Panc1 (cell line): ENCODE data around the gene IMMT. TPM values are rescaled to one million over a fixed set of nuclear protein-coding genes. Genes with fewer than 3 reads are reported as not detected.

Source experiments
- ATAC-seq: fragments of 200-7000 bp; cut with Tn5 transposase; 2 replicates; pipeline ENCODE4 v1.9.1; 2020; ENCODE audit warnings: mild to moderate bottlenecking, moderate library complexity
- BruUV-seq: library from RNA; stranded (reverse); fragments of 400-500 nt; replicated peaks from 2 replicates; lab custom pipeline; 2021; lab: Mats Ljungman, UMichigan
- CTCF ChIA-PET: fragments of 300-600 bp; sonication (Branson Sonifier 250); formaldehyde crosslinking; loops from one replicate; lab custom pipeline; 2022; ENCODE audit warnings: antibody characterized with exemption; lab: Charles Lee
- POLR2A ChIA-PET: fragments of 300-600 bp; sonication (Branson Sonifier 250); formaldehyde crosslinking; loops from one replicate; lab custom pipeline; 2022; ENCODE audit warnings: antibody characterized with exemption; lab: Charles Lee
- DNase-seq: peaks from one replicate; pipeline ENCODE4 v3.0.0-alpha.2; 2010; ENCODE audit warnings: low read depth, low spot score
- H3K27ac ChIP-seq: 2 replicates; pipeline ENCODE4 v1.5.1; 2011; ENCODE audit warnings: mild to moderate bottlenecking, low read length, inconsistent platforms
- H3K27me3 ChIP-seq: fragments of 200-500 bp; sonication (Bioruptor generic); 2 replicates; pipeline ENCODE4 v1.6.0; 2014; ENCODE audit warnings: low read length, inconsistent platforms; ENCODE audit not compliant: control insufficient read depth, insufficient read depth
- H3K36me3 ChIP-seq: fragments of 200-500 bp; sonication (Bioruptor generic); 2 replicates; pipeline ENCODE4 v1.5.1; 2014; ENCODE audit warnings: inconsistent platforms, mild to moderate bottlenecking, low read length, moderate library complexity; ENCODE audit not compliant: control insufficient read depth, insufficient read depth
- H3K4me1 ChIP-seq: 2 replicates; pipeline ENCODE4 v1.5.1; 2011; ENCODE audit warnings: inconsistent platforms, mild to moderate bottlenecking, low read length, moderate library complexity; ENCODE audit not compliant: control insufficient read depth, insufficient read depth
- H3K4me3 ChIP-seq, 2 experiments: 2 replicates each; pipeline ENCODE4 v1.5.1; 2011 to 2012; ENCODE audit warnings: low read depth in 2 of 2, low read length in 2 of 2, mild to moderate bottlenecking in 2 of 2, inconsistent platforms in 1 of 2, moderate library complexity in 1 of 2
- H3K9me3 ChIP-seq: fragments of 200-500 bp; sonication (Bioruptor generic); 2 replicates; pipeline ENCODE4 v1.5.1; 2014; ENCODE audit warnings: low read depth, mild to moderate bottlenecking, inconsistent platforms, low read length, moderate library complexity; ENCODE audit not compliant: control insufficient read depth, insufficient read depth
- POLR2AphosphoS5 ChIP-seq: IDR thresholded peaks from 2 replicates; pipeline ENCODE4 v1.6.1; 2012; ENCODE audit warnings: mild to moderate bottlenecking, low read depth, low read length, moderate library complexity
- SIN3A ChIP-seq: IDR thresholded peaks from 2 replicates; pipeline ENCODE4 v1.6.1; 2012; ENCODE audit warnings: low read depth, mild to moderate bottlenecking, low read length, moderate library complexity, borderline replicate concordance; ENCODE audit not compliant: insufficient read depth
- TCF7L2 ChIP-seq: IDR thresholded peaks from 2 replicates; pipeline ENCODE4 v1.6.1; 2011; ENCODE audit warnings: mild to moderate bottlenecking, low read depth, low read length, inconsistent platforms
- in situ Hi-C: cut with HindIII; loops from 2 replicates; pipeline ENCODE4 v1.10.0; 2016; ENCODE audit warnings: low sequenced_read_pairs, low pct_unique_long_range_greater_than_20kb
- intact Hi-C: fragments of 100-400 bp; cut with micrococcal nuclease; formaldehyde crosslinking; loops from one replicate; pipeline ENCODE4 v1.10.0; 2022; ENCODE audit not compliant: unreplicated experiment
- total RNA-seq: library from RNA; stranded (reverse); gene quantifications from one replicate; pipeline ENCODE4 v1.2.1, GENCODE V29; 2021; ENCODE audit not compliant: unreplicated experiment
- TF ChIP-seq, protein P1 (sequence below), 2 experiments: IDR thresholded peaks; 2 replicates each; pipeline ENCODE4 v1.6.1; 2011 to 2012; ENCODE audit warnings: low read depth in 2 of 2, control low read depth in 1 of 2, low read length in 1 of 2, mild to moderate bottlenecking in 1 of 2, moderate library complexity in 1 of 2; ENCODE audit not compliant: insufficient read depth in 1 of 2
- TF ChIP-seq, protein P2 (sequence below): fragments of 450-650 bp; IDR thresholded peaks from 2 replicates; pipeline ENCODE4 v1.5.1; 2017; ENCODE audit warnings: mild to moderate bottlenecking

IMMT gene
- total RNA-seq, 1 experiment from 2014 or later: 138 TPM

- H3K4me1 ChIP-seq: peaks cover 9% of the 10 kb centered on the region
- H3K27me3 ChIP-seq: no peaks in the 10 kb centered on the region
- in situ Hi-C loops: no loop called here
- ChIA-PET CTCF (no interaction called here), POLR2A (no interaction called here)
- no peak overlapping the region for H3K27ac ChIP-seq
- no peak overlapping the region for H3K4me3 ChIP-seq
- H3K36me3 ChIP-seq: no peaks in the 10 kb centered on the region; the same call in 1 of the 2 replicates
- no peak for DNase-seq
- intact Hi-C loops: no loop called here
- TF ChIP-seq TCF7L2: no peak
- no peak for TF ChIP-seq SIN3A
- TF ChIP-seq POLR2AphosphoS5: no peak
- TF ChIP-seq, protein P1, sequence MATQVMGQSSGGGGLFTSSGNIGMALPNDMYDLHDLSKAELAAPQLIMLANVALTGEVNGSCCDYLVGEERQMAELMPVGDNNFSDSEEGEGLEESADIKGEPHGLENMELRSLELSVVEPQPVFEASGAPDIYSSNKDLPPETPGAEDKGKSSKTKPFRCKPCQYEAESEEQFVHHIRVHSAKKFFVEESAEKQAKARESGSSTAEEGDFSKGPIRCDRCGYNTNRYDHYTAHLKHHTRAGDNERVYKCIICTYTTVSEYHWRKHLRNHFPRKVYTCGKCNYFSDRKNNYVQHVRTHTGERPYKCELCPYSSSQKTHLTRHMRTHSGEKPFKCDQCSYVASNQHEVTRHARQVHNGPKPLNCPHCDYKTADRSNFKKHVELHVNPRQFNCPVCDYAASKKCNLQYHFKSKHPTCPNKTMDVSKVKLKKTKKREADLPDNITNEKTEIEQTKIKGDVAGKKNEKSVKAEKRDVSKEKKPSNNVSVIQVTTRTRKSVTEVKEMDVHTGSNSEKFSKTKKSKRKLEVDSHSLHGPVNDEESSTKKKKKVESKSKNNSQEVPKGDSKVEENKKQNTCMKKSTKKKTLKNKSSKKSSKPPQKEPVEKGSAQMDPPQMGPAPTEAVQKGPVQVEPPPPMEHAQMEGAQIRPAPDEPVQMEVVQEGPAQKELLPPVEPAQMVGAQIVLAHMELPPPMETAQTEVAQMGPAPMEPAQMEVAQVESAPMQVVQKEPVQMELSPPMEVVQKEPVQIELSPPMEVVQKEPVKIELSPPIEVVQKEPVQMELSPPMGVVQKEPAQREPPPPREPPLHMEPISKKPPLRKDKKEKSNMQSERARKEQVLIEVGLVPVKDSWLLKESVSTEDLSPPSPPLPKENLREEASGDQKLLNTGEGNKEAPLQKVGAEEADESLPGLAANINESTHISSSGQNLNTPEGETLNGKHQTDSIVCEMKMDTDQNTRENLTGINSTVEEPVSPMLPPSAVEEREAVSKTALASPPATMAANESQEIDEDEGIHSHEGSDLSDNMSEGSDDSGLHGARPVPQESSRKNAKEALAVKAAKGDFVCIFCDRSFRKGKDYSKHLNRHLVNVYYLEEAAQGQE (IDR thresholded peaks at IDR 0.05; ENCODE audit: insufficient read depth in 1 of 2, low read depth in 2 of 2, low read length in 1 of 2): no peak
- TF ChIP-seq, protein P2, sequence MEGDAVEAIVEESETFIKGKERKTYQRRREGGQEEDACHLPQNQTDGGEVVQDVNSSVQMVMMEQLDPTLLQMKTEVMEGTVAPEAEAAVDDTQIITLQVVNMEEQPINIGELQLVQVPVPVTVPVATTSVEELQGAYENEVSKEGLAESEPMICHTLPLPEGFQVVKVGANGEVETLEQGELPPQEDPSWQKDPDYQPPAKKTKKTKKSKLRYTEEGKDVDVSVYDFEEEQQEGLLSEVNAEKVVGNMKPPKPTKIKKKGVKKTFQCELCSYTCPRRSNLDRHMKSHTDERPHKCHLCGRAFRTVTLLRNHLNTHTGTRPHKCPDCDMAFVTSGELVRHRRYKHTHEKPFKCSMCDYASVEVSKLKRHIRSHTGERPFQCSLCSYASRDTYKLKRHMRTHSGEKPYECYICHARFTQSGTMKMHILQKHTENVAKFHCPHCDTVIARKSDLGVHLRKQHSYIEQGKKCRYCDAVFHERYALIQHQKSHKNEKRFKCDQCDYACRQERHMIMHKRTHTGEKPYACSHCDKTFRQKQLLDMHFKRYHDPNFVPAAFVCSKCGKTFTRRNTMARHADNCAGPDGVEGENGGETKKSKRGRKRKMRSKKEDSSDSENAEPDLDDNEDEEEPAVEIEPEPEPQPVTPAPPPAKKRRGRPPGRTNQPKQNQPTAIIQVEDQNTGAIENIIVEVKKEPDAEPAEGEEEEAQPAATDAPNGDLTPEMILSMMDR: no peak
- no peaks in the 10 kb centered on the region for H3K9me3 ChIP-seq
- ATAC-seq: 0 out of 2 replicates have a peak, but pooled peaks have one; percentile 34
- BruUV-seq: no TSS peak
Observed at GRCh38 chr2:86186431-86186830, 8.8 kb downstream of the IMMT start.

DNA sequence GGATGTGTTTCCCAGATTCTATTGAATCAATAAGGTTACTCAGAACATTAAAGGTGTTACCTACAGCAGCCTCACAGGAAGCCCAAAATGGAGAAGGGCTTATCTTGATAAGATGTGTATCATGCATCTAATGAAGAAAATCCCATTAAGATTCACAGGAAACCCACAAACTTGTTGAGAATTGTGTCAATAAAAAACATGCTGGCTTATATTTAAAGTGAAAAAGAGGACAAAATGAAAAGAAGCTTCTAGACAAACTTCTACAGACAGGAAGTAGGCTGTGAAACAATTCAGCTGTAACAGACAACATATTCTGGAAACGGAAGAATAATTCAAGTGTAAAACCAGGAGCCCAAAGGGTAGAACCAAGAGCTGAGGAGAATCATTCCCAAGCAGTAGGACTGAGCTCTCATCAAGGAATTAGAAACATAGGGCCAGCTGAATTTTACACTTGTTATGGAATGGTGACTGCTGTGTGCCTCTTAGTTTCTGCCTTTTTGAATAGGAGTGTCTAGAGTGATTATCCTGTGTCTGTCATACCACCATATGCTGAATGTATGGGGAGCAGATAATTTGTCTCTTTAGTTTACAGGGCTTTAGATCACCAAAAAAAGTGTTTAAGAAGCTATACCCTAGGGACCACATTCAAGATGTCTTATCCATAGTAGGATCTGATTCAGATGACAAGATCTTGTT is 9.6 kb downstream of the IMMT start:
- no TSS peak for BruUV-seq
- TF ChIP-seq TCF7L2 (no peak), POLR2AphosphoS5 (no peak), SIN3A (no peak)
- TF ChIP-seq, protein P1 (IDR thresholded peaks at IDR 0.05; ENCODE audit: insufficient read depth in 1 of 2, low read depth in 2 of 2, low read length in 1 of 2): no peak
- TF ChIP-seq, protein P2: no peak
- H3K36me3 ChIP-seq: no peaks in the 10 kb centered on the region; the same call in 1 of the 2 replicates
- H3K9me3 ChIP-seq: no peaks in the 10 kb centered on the region
- POLR2A ChIA-PET: no interaction called here
- CTCF ChIA-PET: no interaction called here
- intact Hi-C loops (no loop called here), in situ Hi-C loops (no loop called here)
- ATAC-seq (peak; percentile 53), DNase-seq (no peak)
- no peaks in the 10 kb centered on the region for H3K27me3 ChIP-seq
- H3K27ac ChIP-seq: no peak overlapping the region
- no peak overlapping the region for H3K4me3 ChIP-seq
- H3K4me1 ChIP-seq: peaks cover 9% of the 10 kb centered on the region
